GM12891 (cell line): ENCODE measurements around the gene GRM8.

Experiments
- PAX5 ChIP-seq: IDR thresholded peaks from 2 replicates; pipeline ENCODE4 v1.6.1; 2011; ENCODE audit warnings: low read length, moderate library complexity, mild to moderate bottlenecking; ENCODE audit not compliant: insufficient read depth, severe bottlenecking
- POLR2A ChIP-seq: IDR thresholded peaks from 2 replicates; pipeline ENCODE4 v1.6.1; 2011; ENCODE audit warnings: low read depth, low read length, control low read depth
- POLR2AphosphoS5 ChIP-seq: IDR thresholded peaks from 2 replicates; pipeline ENCODE4 v1.6.1; 2011; ENCODE audit warnings: low read depth, low read length, control low read depth
- POU2F2 ChIP-seq: IDR thresholded peaks from 2 replicates; pipeline ENCODE4 v1.6.1; 2011; ENCODE audit warnings: low read depth, mild to moderate bottlenecking, control low read depth, low read length, moderate library complexity
- SPI1 ChIP-seq: IDR thresholded peaks from 2 replicates; pipeline ENCODE4 v1.6.1; 2011; ENCODE audit warnings: low read depth, low read length, control low read depth
- TAF1 ChIP-seq: IDR thresholded peaks from 2 replicates; pipeline ENCODE4 v1.6.1; 2011; ENCODE audit warnings: low read depth, low read length, control low read depth

DNA sequence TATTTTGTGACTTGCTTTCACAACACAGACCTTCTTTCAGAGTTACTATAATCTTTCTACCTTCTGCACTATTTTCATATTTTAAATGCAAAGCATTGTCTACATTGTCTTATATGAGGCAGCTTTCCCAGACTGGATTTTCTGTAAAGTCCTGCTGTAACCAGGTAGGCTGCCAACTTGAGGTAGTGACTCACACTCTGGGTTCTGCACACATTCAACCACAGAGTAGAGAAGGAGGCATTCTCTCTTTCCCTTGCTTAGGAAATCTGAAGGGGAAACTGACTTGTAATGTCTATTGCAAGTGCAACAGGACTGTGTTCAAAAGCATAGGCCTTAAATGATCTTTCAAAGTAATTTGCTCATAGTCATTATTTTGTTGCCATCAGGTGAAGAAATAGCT is 461.4 kb downstream of the GRM8 start:
- TF ChIP-seq TAF1 (no peak), POLR2A (no peak), SPI1 (no peak), POLR2AphosphoS5 (no peak), POU2F2 (no peak), PAX5 (no peak)
